Left lung (tissue), 10 donors: ENCODE data around the gene RGS3. TPM values are rescaled to one million over a fixed set of nuclear protein-coding genes. Genes with fewer than 3 reads are reported as not detected.
"Not testable (repeated sequence)": the region's sequence is repeated elsewhere in the genome, so short reads cannot be mapped to it uniquely, and the experiment has no call there.

Experiments
- ATAC-seq: fragments of 200-7000 bp; cut with Tn5 transposase; one replicate; pipeline ENCODE4 v1.9.1; 2020; ENCODE audit warnings: moderate library complexity
- DNase-seq, 4 donors: peaks; one replicate each; pipeline ENCODE4 v3.0.0-alpha.2; 2013 to 2020
- H3K27ac ChIP-seq, 2 donors: fragments of 200-600 bp; sonication (generic) in 1 of 2; one replicate each; pipeline versions ENCODE4 v1.5.0 to v1.8.0; 2020 to 2021
- H3K27me3 ChIP-seq, 2 donors: fragments of 200-600 bp; sonication (generic) in 1 of 2; one replicate each; pipeline versions ENCODE4 v1.5.0 to v1.8.0; 2020 to 2021
- H3K36me3 ChIP-seq, 2 donors: fragments of 200-600 bp; sonication (generic) in 1 of 2; one replicate each; pipeline versions ENCODE4 v1.5.0 to v1.8.0; 2020 to 2021
- H3K4me1 ChIP-seq, 2 donors: fragments of 200-600 bp; one replicate each; pipeline ENCODE4 v1.8.0; 2021
- H3K4me3 ChIP-seq, 2 donors: fragments of 200-600 bp; sonication (generic) in 1 of 2; one replicate each; pipeline versions ENCODE4 v1.5.0 to v1.8.0; 2020 to 2021; ENCODE audit warnings: mild to moderate bottlenecking in 1 of 2
- H3K9me3 ChIP-seq, 2 donors: fragments of 200-600 bp; sonication (generic) in 1 of 2; one replicate each; pipeline versions ENCODE4 v1.5.0 to v1.8.0; 2020 to 2021
- intact Hi-C, 2 donors: fragments of 100-400 bp; cut with DNase I; formaldehyde crosslinking; loops; one replicate each; pipeline versions ENCODE4 v1.11.2 to v1.14.2; 2022
- polyA plus RNA-seq, 6 donors: library from polyadenylated mRNA; unstranded; fragments of 120-200 nt; gene quantifications; one replicate each; pipeline ENCODE4 v1.2.1, GENCODE V29; 2013; ENCODE audit not compliant: insufficient read length in 6 of 6
- total RNA-seq, 2 donors: library from RNA; stranded (reverse); fragmentation: NEBNext Ultra II Directional; extraction: Animal tissue kit (Norgen Biotek cat#: 25700); gene quantifications; one replicate each; pipeline ENCODE4 v1.2.1, GENCODE V29; 2021
- TF ChIP-seq, protein P1 (sequence below), 2 donors: fragments of 200-600 bp; sonication (generic) in 1 of 2; IDR thresholded peaks; one replicate each; pipeline versions ENCODE4 v1.5.0 to v1.8.0; 2021; ENCODE audit warnings: antibody characterized with exemption in 2 of 2
- donor health status: DM: no; HTN: yes; CAD: no.
- donor health status: DM: no; HTN: no; CAD: no.

RGS3 gene
- total and polyA plus RNA-seq, 8 donors: 69.6 to 96.9 (median 77.4) TPM

GRCh38 chr9:113547501-113547900 lies 84.0 kb downstream of the RGS3 start:
- DNase-seq (peak in 1 of 4 donors; percentile 6), ATAC-seq (no peak)
- Histone ChIP-seq H3K27ac (peak overlapping the region; percentile 80 to 89), H3K27me3 (no peaks in the 10 kb centered on the region), H3K4me3 (no peak overlapping the region), H3K4me1 (peaks cover 24 to 26% of the 10 kb centered on the region in 2 donors), H3K36me3 (no peaks in the 10 kb centered on the region), H3K9me3 (no peaks in the 10 kb centered on the region)
- intact Hi-C loops: no loop called here
- TF ChIP-seq, protein P1, sequence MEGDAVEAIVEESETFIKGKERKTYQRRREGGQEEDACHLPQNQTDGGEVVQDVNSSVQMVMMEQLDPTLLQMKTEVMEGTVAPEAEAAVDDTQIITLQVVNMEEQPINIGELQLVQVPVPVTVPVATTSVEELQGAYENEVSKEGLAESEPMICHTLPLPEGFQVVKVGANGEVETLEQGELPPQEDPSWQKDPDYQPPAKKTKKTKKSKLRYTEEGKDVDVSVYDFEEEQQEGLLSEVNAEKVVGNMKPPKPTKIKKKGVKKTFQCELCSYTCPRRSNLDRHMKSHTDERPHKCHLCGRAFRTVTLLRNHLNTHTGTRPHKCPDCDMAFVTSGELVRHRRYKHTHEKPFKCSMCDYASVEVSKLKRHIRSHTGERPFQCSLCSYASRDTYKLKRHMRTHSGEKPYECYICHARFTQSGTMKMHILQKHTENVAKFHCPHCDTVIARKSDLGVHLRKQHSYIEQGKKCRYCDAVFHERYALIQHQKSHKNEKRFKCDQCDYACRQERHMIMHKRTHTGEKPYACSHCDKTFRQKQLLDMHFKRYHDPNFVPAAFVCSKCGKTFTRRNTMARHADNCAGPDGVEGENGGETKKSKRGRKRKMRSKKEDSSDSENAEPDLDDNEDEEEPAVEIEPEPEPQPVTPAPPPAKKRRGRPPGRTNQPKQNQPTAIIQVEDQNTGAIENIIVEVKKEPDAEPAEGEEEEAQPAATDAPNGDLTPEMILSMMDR (IDR thresholded peaks at IDR 0.05): no peak

GRCh38 chr9:113548221-113549041 lies 84.9 kb downstream of the RGS3 start:
- H3K27ac ChIP-seq: peak overlapping the region; percentile 80 to 89
- intact Hi-C loops: no loop called here
- TF ChIP-seq, protein P1 (IDR thresholded peaks at IDR 0.05): no peak
- DNase-seq (peak; percentile 36 to 85 (median 72)), ATAC-seq (peak; percentile 88)
- no peak overlapping the region for H3K4me3 ChIP-seq
- H3K27me3 ChIP-seq: no peaks in the 10 kb centered on the region
- H3K9me3 ChIP-seq: no peaks in the 10 kb centered on the region
- no peaks in the 10 kb centered on the region for H3K36me3 ChIP-seq
- peaks cover 24 to 26% of the 10 kb centered on the region in 2 donors for H3K4me1 ChIP-seq

GRCh38 chr9:113549892-113550291 lies 86.4 kb downstream of the RGS3 start:
- H3K27me3 ChIP-seq, H3K27ac ChIP-seq, H3K4me3 ChIP-seq, H3K36me3 ChIP-seq, ATAC-seq, H3K9me3 ChIP-seq, intact Hi-C loops: not testable (repeated sequence)
- H3K4me1 ChIP-seq: peaks cover 24 to 26% of the 10 kb centered on the region in 2 donors
- peak in 1 of 4 donors; percentile 14 for DNase-seq

GRCh38 chr9:113556877-113557593 lies 93.5 kb downstream of the RGS3 start:
- H3K36me3 ChIP-seq: no peaks in the 10 kb centered on the region
- intact Hi-C loops: no loop called here
- peaks cover 5 to 21% of the 10 kb centered on the region in 2 donors for H3K4me1 ChIP-seq
- peak overlapping the region; percentile 19 to 71 for H3K27ac ChIP-seq
- H3K4me3 ChIP-seq: no peak overlapping the region
- H3K9me3 ChIP-seq: no peaks in the 10 kb centered on the region
- TF ChIP-seq, protein P1 (IDR thresholded peaks at IDR 0.05): no peak
- H3K27me3 ChIP-seq: no peaks in the 10 kb centered on the region
- DNase-seq (peak in 1 of 4 donors; percentile 7), ATAC-seq (peak; percentile 26)

DNA sequence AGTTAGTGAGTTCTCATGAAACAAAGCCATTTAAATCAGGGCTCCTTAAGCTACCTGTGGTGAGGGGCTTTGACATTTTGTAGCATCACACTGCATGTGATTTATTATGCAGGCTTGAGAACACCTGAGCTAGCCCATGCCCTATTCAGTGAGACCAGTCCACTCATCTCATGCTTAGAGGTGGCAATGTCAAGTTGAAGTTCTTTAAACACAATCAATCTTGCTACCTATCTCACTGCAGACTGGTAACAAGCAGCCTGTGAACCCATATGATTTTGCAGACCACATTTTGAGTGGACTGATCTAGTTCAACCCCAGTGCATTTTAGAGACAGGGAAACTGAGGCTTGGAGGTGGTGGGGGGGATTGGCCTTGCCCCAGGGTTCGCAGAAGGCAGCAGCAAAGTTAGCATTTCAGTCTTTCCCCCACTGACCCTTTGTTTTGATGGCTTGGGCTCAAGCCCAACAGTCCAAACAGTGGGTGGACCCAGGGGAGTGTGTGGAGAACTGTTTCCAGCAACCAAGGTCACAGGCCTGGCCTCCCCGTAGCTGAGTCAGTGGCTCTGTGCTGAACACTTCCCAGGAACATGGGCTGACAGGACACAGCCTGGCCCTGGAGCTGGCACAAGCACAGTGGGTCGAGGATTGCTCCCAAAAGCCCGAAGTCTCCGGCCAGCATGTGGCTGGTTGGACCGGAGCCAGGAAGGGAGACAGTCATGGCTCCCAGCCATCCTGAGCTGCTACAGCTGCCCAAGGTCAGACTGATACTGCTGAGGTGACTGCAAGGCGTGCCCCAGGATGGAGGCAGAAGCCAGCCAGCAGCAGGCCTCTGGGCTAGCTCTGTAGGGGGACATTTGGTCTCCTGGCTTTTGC lies 95.3 kb downstream of the RGS3 start:
- Histone ChIP-seq H3K9me3 (no peaks in the 10 kb centered on the region), H3K4me3 (no peak overlapping the region), H3K36me3 (no peaks in the 10 kb centered on the region), H3K27ac (no peak overlapping the region), H3K4me1 (peaks cover 5 to 23% of the 10 kb centered on the region in 2 donors), H3K27me3 (no peaks in the 10 kb centered on the region)
- intact Hi-C loops: no loop called here
- TF ChIP-seq, protein P1 (IDR thresholded peaks at IDR 0.05): no peak
- ATAC-seq: peak; percentile 68
- peak in 2 of 4 donors; percentile 52 to 63 for DNase-seq
